BE2C (cell line): ENCODE results near the gene MMP11.

Source experiments
- DNase-seq: peaks from one replicate; pipeline ENCODE4 v3.0.0-alpha.2; 2020
- H3K27me3 ChIP-seq: fragments of 250-450 bp; sonication (Bioruptor Pico); 2 replicates; pipeline ENCODE4 v1.5.1; 2020; ENCODE audit warnings: mild to moderate bottlenecking
- H3K36me3 ChIP-seq: fragments of 250-450 bp; sonication (Bioruptor Pico); 2 replicates; pipeline ENCODE4 v1.5.1; 2020; ENCODE audit warnings: mild to moderate bottlenecking
- H3K4me1 ChIP-seq: fragments of 250-450 bp; sonication (Bioruptor Pico); 2 replicates; pipeline ENCODE4 v1.5.1; 2020
- H3K4me3 ChIP-seq: 2 replicates; pipeline ENCODE4 v1.5.1; 2011; ENCODE audit warnings: low read depth, low read length
- H3K9me3 ChIP-seq: fragments of 250-450 bp; sonication (Bioruptor Pico); 2 replicates; pipeline ENCODE4 v1.5.1; 2020
- CTCF ChIP-seq: IDR thresholded peaks from 2 replicates; pipeline ENCODE4 v1.5.1; 2012; ENCODE audit warnings: mild to moderate bottlenecking, low read depth, low read length

Gene MMP11

GRCh38 chr22:23782252-23782651 is 9.6 kb downstream of the MMP11 start:
- Histone ChIP-seq H3K27me3 (no peaks in the 10 kb centered on the region), H3K9me3 (no peaks in the 10 kb centered on the region), H3K36me3 (no peaks in the 10 kb centered on the region), H3K4me1 (peaks cover 7% of the 10 kb centered on the region), H3K4me3 (no peak overlapping the region)
- DNase-seq, result no peak
- no peak for TF ChIP-seq CTCF

GRCh38 chr22:23782703-23783102 is 10.1 kb downstream of the MMP11 start:
- no peak for TF ChIP-seq CTCF
- H3K4me1 ChIP-seq, result peaks cover 7% of the 10 kb centered on the region
- DNase-seq, result no peak
- H3K4me3 ChIP-seq, result no peak overlapping the region
- H3K9me3 ChIP-seq, result no peaks in the 10 kb centered on the region
- no peaks in the 10 kb centered on the region for H3K36me3 ChIP-seq
- no peaks in the 10 kb centered on the region for H3K27me3 ChIP-seq

- peaks cover 7% of the 10 kb centered on the region for H3K4me1 ChIP-seq
- no peak for DNase-seq
- no peaks in the 10 kb centered on the region; the same call in 1 of the 2 replicates for H3K36me3 ChIP-seq
- no peaks in the 10 kb centered on the region for H3K27me3 ChIP-seq
- no peak overlapping the region for H3K4me3 ChIP-seq
- no peaks in the 10 kb centered on the region for H3K9me3 ChIP-seq
- no peak for TF ChIP-seq CTCF
Measured at GRCh38 chr22:23783265-23784150, 10.9 kb downstream of the MMP11 start.

GRCh38 chr22:23784215-23784732 is 11.6 kb downstream of the MMP11 start:
- TF ChIP-seq CTCF, result no peak
- no peak for DNase-seq
- Histone ChIP-seq H3K27me3 (no peaks in the 10 kb centered on the region), H3K36me3 (no peaks in the 10 kb centered on the region; the same call in 1 of the 2 replicates), H3K4me3 (no peak overlapping the region), H3K9me3 (no peaks in the 10 kb centered on the region), H3K4me1 (peaks cover 7% of the 10 kb centered on the region)

GRCh38 chr22:23786261-23786710 is 13.6 kb downstream of the MMP11 start:
- Histone ChIP-seq H3K4me3 (peak overlapping the region; percentile 70), H3K27me3 (no peaks in the 10 kb centered on the region), H3K36me3 (no peaks in the 10 kb centered on the region; the same call in 1 of the 2 replicates), H3K9me3 (no peaks in the 10 kb centered on the region), H3K4me1 (peaks cover 15% of the 10 kb centered on the region)
- no peak for DNase-seq
- TF ChIP-seq CTCF, result no peak
